Heart right ventricle (tissue), 16 donors: ENCODE measurements around the gene ASH1L. TPM values are rescaled to one million over a fixed set of nuclear protein-coding genes. Genes with fewer than 3 reads are reported as not detected.

ENCODE experiments used
- ATAC-seq, 8 donors: fragments of 200-7000 bp; cut with Tn5 transposase; one replicate each; pipeline ENCODE4 v1.9.1; 2020; ENCODE audit warnings: mild to moderate bottlenecking in 8 of 8, moderate library complexity in 8 of 8, moderate number of reproducible peaks in 1 of 8
- DNase-seq, 2 donors: peaks; one replicate each; pipeline ENCODE4 v3.0.0-alpha.2; 2020
- H3K27ac ChIP-seq, 10 donors: fragments of 200-600 bp; sonication (generic) in 2 of 10; one replicate each; pipeline versions ENCODE4 v1.5.0 to v1.8.0; 2020 to 2022; ENCODE audit warnings: mild to moderate bottlenecking in 3 of 10
- H3K27me3 ChIP-seq, 7 donors: fragments of 200-600 bp; one replicate each; pipeline ENCODE4 v1.8.0; 2021 to 2022; ENCODE audit warnings: mild to moderate bottlenecking in 2 of 7
- H3K36me3 ChIP-seq, 9 donors: fragments of 200-600 bp; sonication (generic) in 1 of 9; one replicate each; pipeline versions ENCODE4 v1.5.0 to v1.8.0; 2020 to 2022; ENCODE audit warnings: mild to moderate bottlenecking in 2 of 9
- H3K4me1 ChIP-seq, 9 donors: fragments of 200-600 bp; sonication (generic) in 1 of 9; one replicate each; pipeline versions ENCODE4 v1.5.0 to v1.8.0; 2020 to 2022; ENCODE audit warnings: mild to moderate bottlenecking in 4 of 9
- H3K4me3 ChIP-seq, 10 donors: fragments of 200-600 bp; sonication (generic) in 2 of 10; one replicate each; pipeline versions ENCODE4 v1.5.0 to v1.8.0; 2020 to 2022; ENCODE audit warnings: mild to moderate bottlenecking in 7 of 10, moderate library complexity in 2 of 10
- H3K9me3 ChIP-seq, 11 donors: fragments of 200-600 bp in 10 of 11; sonication (generic) in 2 of 11; one replicate each; pipeline versions ENCODE4 v1.5.0 to v1.8.0; 2013 to 2022; ENCODE audit warnings: mild to moderate bottlenecking in 2 of 11, control low read depth in 1 of 11, moderate library complexity in 1 of 11
- CTCF ChIP-seq, 9 donors: fragments of 200-600 bp; sonication (generic) in 2 of 9; IDR thresholded peaks; one replicate each; pipeline versions ENCODE4 v1.5.0 to v1.8.0; 2021 to 2022; ENCODE audit warnings: antibody characterized with exemption in 9 of 9, mild to moderate bottlenecking in 5 of 9, moderate library complexity in 1 of 9
- WGBS, 2 donors: extraction: QIAGEN DNeasy Blood & Tissue Kit; methylation state at CpG; one replicate each; pipeline ENCODE4 v1.1.7; 2013; ENCODE audit warnings: inconsistent platforms in 1 of 2; 5-methylcytosine and 5-hydroxymethylcytosine counted together
- intact Hi-C, 10 donors: fragments of 100-400 bp; cut with DNase I; formaldehyde crosslinking; loops; one replicate each; pipeline versions ENCODE4 v1.11.1 to v1.14.2; 2022
- polyA plus RNA-seq, 2 donors: library from polyadenylated mRNA; stranded (reverse); fragments of 200-250 nt; gene quantifications; one replicate each; pipeline ENCODE4 v1.2.3, GENCODE V29; 2013
- total RNA-seq, 10 donors: library from RNA; stranded (reverse); fragmentation: NEBNext Ultra II Directional in 3 of 10; extraction: Animal tissue kit (Norgen Biotek cat#: 25700) in 3 of 10; gene quantifications; one replicate each; pipeline versions ENCODE4 v1.2.1 to v1.2.4, GENCODE V29; 2021 to 2023
- donor health status: Arrhythmogenic right ventricular cardiomyopathy.
- donor health status: ischemic (EF 13 %, LVEDD 7.1; RV severe dilation, severe dysfunction).
- donor health status: healthy with polysubstance abuse.
- donor health status: DM: no; HTN: yes; CAD: no.
- donor health status: DM: no; HTN: no; CAD: no.
- donor health status: ischemic (EF 25% LVEDD 6.9; RV normal size, moderate dysfunction).
- donor health status: ischemic (EF 25% LVEDD 5.7; RV mildly dilated, moderate dysfunction).
- donor health status: healthy.
- donor health status: DM: yes; HTN: yes; CAD: no.
- donor health status: Ischemic cardiomyopathy.
- donor health status: ischemic (EF 35%, LVEDD 5.7; RV mildly dilated, moderate dysfunction).
- donor health status: nonischemic (EF 11% LVEDD 7.7; RV severe dilation, severe dysfunction).
- donor health status: DM: yes; HTN: yes; CAD: no.
- donor health status: PGD.
- donor health status: ischemic (EF 29% LVEDD 5.4; RV normal size, mild dysfunction).
- donor health status: nonischemic (EF 23%, LVEDD 6.1; RV moderate dilation, normal function).

The ASH1L gene
- total and polyA plus RNA-seq, 12 donors = 5.1 to 56.8 (median 47.3) TPM

- H3K27ac ChIP-seq = no peak overlapping the region
- no peak for ATAC-seq
Measured at GRCh38 chr1:155553349-155553748, 9.3 kb downstream of the ASH1L start.

GRCh38 chr1:155548706-155549105 lies 13.9 kb downstream of the ASH1L start:
- DNase-seq (no peak), ATAC-seq (no peak)
- Histone ChIP-seq H3K27ac (peak overlapping the region in 1 of 10 donors; percentile 13), H3K4me3 (no peak overlapping the region), H3K4me1 (peaks cover 0 to 35% (median 13%) of the 10 kb centered on the region in 9 donors), H3K27me3 (no peaks in the 10 kb centered on the region), H3K36me3 (peaks cover 0 to 18% (median 0%) of the 10 kb centered on the region in 9 donors), H3K9me3 (no peaks in the 10 kb centered on the region)
- TF ChIP-seq CTCF (IDR thresholded peaks at IDR 0.05) = no peak
- intact Hi-C loops = no loop called here
- 64 to 79% methylated on average over 2 of the region's 2 CpGs for WGBS, 2 donors

More at GRCh38 chr1:155553349-155553748, 9.3 kb downstream of the ASH1L start:
- Histone ChIP-seq H3K27me3 (no peaks in the 10 kb centered on the region), H3K4me1 (peaks cover 0 to 34% (median 9%) of the 10 kb centered on the region in 9 donors), H3K9me3 (no peaks in the 10 kb centered on the region), H3K36me3 (peaks cover 0 to 36% (median 0%) of the 10 kb centered on the region in 9 donors), H3K4me3 (no peak overlapping the region)
- DNase-seq = no peak
- 45 to 54% methylated on average over 5 of the region's 5 CpGs for WGBS, 2 donors
- intact Hi-C loops = loop anchor here in 1 of 10 donors (10.0 kb wide), 1 partner anchor 59 kb away; no protein-coding TSS in a partner anchor
- TF ChIP-seq CTCF (IDR thresholded peaks at IDR 0.05) = no peak

GRCh38 chr1:155540000-155540874 lies 22.4 kb downstream of the ASH1L start:
- Histone ChIP-seq H3K9me3 (no peaks in the 10 kb centered on the region), H3K36me3 (peaks cover 0 to 10% (median 0%) of the 10 kb centered on the region in 9 donors), H3K4me1 (peaks cover 0 to 80% (median 57%) of the 10 kb centered on the region in 9 donors), H3K27me3 (no peaks in the 10 kb centered on the region), H3K4me3 (no peak overlapping the region), H3K27ac (peak overlapping the region in 1 of 10 donors; percentile 4)
- TF ChIP-seq CTCF (IDR thresholded peaks at IDR 0.05) = no peak
- intact Hi-C loops = no loop called here
- WGBS, 2 donors = 86% methylated on average over 4 of the region's 4 CpGs
- DNase-seq = no peak
- ATAC-seq = peak in 1 of 8 donors; percentile 14

GRCh38 chr1:155537193-155537592 lies 25.4 kb downstream of the ASH1L start:
- peaks cover 0 to 4% (median 0%) of the 10 kb centered on the region in 9 donors for H3K36me3 ChIP-seq
- DNase-seq (no peak), ATAC-seq (no peak)
- no peaks in the 10 kb centered on the region for H3K9me3 ChIP-seq
- 88% methylated on average over 4 of the region's 4 CpGs for WGBS, 2 donors
- intact Hi-C loops = no loop called here
- H3K27me3 ChIP-seq = no peaks in the 10 kb centered on the region
- no peak overlapping the region for H3K4me3 ChIP-seq
- TF ChIP-seq CTCF (IDR thresholded peaks at IDR 0.05) = no peak
- peaks cover 0 to 87% (median 66%) of the 10 kb centered on the region in 9 donors for H3K4me1 ChIP-seq
- peak overlapping the region in 6 of 10 donors; percentile 26 to 84 (median 69) for H3K27ac ChIP-seq
